A549 (cell line): ENCODE results near the gene CXorf66.

Source experiments
- BCL3 ChIP-seq: fragments of >200 bp; sonication (Bioruptor Twin); formaldehyde crosslinking; IDR thresholded peaks from 3 replicates; pipeline ENCODE4 v1.6.1; 2016
- CHD2 ChIP-seq: fragments of 150-350 bp; IDR thresholded peaks from 2 replicates; pipeline ENCODE4 v1.6.1; 2014; ENCODE audit warnings: low read length; ENCODE audit not compliant: partially characterized antibody
- CTCF ChIP-seq: fragments of >200 bp; sonication (Bioruptor Twin); formaldehyde crosslinking; IDR thresholded peaks from 3 replicates; pipeline ENCODE4 v1.5.1; 2016
- EHMT2 ChIP-seq: fragments of 200-600 bp; sonication (generic); IDR thresholded peaks from 2 replicates; pipeline ENCODE4 v1.6.1; 2016; ENCODE audit warnings: antibody characterized with exemption, low read depth, mild to moderate bottlenecking, moderate library complexity
- EP300 ChIP-seq, 2 experiments: fragments of >200 bp; sonication (Bioruptor Twin); formaldehyde crosslinking; IDR thresholded peaks; 2 replicates in 1 of 2; 3 replicates in 1 of 2; pipeline ENCODE4 v1.6.1; 2016 to 2017
- HOXB5 ChIP-seq: fragments of 250-450 bp; sonication (Bioruptor Pico); IDR thresholded peaks from 2 replicates; pipeline ENCODE4 v1.5.0; 2020; ENCODE audit warnings: mild to moderate bottlenecking, moderate library complexity
- PHF8 ChIP-seq: fragments of 200-600 bp; sonication (generic); IDR thresholded peaks from 2 replicates; pipeline ENCODE4 v1.6.1; 2016; ENCODE audit warnings: low read depth, mild to moderate bottlenecking, antibody characterized with exemption, moderate library complexity, borderline replicate concordance
- POLR2A ChIP-seq: IDR thresholded peaks from 2 replicates; pipeline ENCODE4 v1.6.1; 2012; ENCODE audit warnings: mild to moderate bottlenecking, low read length
- RAD21 ChIP-seq, 2 experiments: fragments of >200 bp in 1 of 2; sonication (Bioruptor Twin) in 1 of 2; formaldehyde crosslinking in 1 of 2; IDR thresholded peaks in 1 of 2; conservative IDR thresholded peaks in 1 of 2; 2 replicates in 1 of 2; 3 replicates in 1 of 2; pipeline ENCODE4 v1.6.1; 2012 to 2018; ENCODE audit warnings: inconsistent platforms in 1 of 2

- TF ChIP-seq PHF8 (no peak), CTCF (no peak), BCL3 (no peak), HOXB5 (no peak), POLR2A (no peak), EP300 (IDR thresholded peaks at IDR 0.05) (no peak), CHD2 (no peak), EHMT2 (no peak), RAD21 (conservative IDR thresholded peaks at IDR 0.05 in 1 of 2, IDR thresholded peaks at IDR 0.05 in 1 of 2) (no peak)
These were observed 4.0 kb upstream of the CXorf66 start for GRCh38 chrX:139969286-139969685.
